ENCODE results near the gene CCDC169.
"Not testable (repeated sequence)": the region's sequence is repeated elsewhere in the genome, so short reads cannot be mapped to it uniquely, and the experiment has no call there.

The CCDC169 gene

GRCh38 chr13:36313047-36313969, 15.7 kb upstream of the CCDC169 start:
- no peak for DNase-seq

DNA sequence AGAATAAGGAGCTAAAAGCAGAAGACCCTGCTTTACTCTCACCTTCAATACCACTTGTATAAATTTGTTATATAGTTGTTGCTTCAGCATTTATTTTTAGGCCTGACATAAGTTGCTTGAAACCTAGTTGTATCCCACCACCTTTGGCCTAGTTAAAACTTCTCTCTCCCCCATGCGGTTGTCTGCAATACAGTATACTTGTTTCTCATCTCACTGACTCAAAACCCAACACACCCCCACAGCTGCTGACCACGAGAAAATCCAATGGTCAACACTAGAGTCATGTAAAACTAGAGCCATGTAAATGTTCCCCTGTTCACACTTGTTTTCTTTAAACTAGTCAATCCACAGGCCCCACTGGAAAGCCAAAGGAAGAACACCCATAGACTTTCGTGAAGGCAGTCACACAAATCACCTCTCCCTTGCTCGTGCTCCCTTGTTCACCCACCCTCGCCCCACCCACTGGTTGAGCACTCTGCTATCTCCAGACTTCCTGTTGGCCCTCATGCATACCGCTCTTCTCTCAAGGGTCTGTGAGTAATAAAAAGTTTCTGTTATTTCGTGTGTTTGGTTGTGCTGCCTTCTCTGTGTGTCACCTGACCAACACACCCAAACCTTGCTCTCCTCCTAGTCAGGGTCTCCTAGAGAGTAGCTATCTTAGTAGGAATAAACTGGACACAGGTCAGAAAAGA, 12.9 kb upstream of the CCDC169 start:
- DNase-seq = no peak

DNA sequence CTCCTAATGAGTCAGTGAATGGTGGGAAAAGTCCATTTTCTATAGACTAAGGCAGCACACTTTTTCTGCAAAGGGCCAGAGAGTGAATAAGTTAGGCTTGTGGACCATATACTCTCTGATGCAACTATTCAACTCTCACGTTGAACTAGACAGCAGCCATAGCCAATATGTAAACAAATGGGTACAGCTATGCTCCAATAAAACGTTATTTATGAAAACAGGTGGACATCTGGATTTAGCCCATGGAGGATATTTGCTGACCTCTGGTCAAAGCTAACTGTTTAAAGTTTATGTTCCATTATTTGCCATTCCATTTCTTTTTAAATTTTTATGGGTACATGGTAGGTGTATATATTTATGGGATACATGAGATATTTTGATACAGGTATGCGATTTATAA, 4.7 kb upstream of the CCDC169 start:
- DNase-seq = no peak

DNA sequence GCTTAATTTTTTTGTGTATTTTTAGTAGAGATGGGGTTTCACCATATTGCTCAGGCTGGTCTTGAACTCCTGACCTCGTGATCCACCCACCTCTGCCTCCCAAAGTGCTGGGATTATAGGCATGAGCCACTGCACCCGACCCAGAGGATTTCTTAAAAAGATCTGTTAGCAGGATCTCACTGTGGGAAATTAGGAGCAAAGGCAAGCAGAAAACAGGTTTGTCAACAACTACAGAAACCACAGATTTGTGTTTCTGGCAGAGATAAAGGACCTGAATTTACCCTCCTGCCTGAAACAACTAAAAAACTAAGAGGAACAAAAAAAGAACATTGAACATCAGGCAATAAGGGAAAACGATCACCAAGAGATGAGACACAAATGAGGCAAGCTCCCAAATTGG, 1.9 kb upstream of the CCDC169 start:
- DNase-seq = not testable (repeated sequence)

- no peak for DNase-seq
Observed at GRCh38 chr13:36298535-36299068, 988 bp upstream of the CCDC169 start.

- DNase-seq = no peak
Observed at GRCh38 chr13:36294096-36294495, 3.5 kb downstream of the CCDC169 start.

- DNase-seq = no peak
Observed at GRCh38 chr13:36293497-36293896, 4.1 kb downstream of the CCDC169 start.

- DNase-seq = no peak
Observed at GRCh38 chr13:36288794-36289391, 8.7 kb downstream of the CCDC169 start.

DNA sequence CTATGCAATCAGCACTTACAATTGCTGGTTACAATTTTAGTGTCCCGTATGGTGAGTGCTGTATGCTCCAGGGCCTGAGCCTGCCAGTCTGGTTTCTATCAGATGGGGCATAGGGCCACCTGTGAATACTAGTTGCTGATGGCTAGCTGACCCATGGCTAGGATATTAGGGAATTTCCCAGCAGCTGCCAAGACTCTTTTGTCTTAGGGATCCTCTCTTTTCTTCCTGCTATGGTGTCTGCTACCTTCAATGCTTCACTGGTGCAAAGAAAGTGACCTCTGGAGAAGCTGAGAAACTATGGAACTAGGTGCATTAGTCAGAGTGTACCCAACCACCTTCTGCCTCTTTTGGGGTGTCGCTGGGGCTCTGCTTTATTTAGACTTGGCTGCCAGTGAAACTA, 11.6 kb downstream of the CCDC169 start:
- DNase-seq = no peak

- no peak for DNase-seq
Observed at GRCh38 chr13:36282821-36283432, 14.7 kb downstream of the CCDC169 start.

- no peak for DNase-seq
Observed at GRCh38 chr13:36275190-36276002, 22.2 kb downstream of the CCDC169 start.

DNA sequence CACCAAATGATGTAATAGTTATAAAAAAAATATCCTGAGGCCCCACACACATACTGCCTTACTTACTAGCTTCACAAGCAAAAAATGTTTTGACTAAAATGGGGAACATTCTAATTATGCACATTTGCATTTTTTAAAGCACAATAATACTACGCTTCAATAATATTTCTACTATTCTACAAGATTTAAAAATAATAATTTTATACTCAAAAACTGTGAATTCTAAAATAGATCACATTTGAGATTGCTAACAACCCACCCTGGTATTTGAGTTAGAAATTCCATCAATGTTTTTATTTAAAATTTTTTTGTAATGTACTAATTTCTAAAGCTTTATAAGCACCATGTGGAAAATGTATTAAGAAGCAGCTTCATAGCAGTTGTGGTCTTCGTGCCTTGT, 24.2 kb downstream of the CCDC169 start:
- DNase-seq = no peak

DNA sequence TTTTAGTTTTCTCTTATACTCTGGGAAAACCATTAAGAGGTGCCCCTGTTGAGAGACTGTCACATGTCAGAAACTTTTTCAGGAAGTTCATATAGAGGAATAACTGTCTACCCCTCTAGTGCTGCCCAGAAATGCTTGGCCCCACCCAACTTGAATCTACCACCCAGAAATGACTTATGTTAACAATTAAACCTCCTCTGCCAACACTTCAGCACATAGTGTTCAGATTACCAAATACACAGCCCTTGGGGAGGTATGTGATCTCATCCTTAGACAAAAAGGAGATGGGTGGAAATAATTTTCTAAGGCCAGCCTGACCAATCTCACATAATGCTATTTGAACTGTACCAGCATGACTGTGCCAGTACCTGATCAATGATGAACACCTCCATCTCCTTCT, 35.6 kb downstream of the CCDC169 start:
- DNase-seq = no peak

DNA sequence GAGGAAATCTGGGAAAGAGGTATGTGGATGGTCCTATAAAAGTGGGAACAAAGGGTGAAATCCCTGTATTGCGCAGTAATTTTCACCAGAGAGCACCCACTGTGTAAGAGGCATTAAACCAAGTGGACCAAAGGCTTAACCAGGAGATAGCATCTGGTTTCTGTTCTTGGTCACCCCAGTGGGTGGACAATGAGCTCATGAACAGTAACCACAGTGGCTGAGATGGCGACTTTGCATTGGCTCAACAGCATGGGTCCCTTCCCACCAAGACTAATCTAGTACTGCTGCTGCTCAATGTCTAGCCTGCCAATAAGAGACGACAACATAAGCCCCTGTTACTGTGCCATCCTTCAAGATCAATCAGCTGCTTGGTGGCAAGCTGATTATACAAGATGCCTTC, 36.6 kb downstream of the CCDC169 start:
- no peak for DNase-seq

GRCh38 chr13:36259361-36260137, 38.1 kb downstream of the CCDC169 start:
- DNase-seq = no peak

GRCh38 chr13:36258831-36259230, 38.8 kb downstream of the CCDC169 start:
- DNase-seq = no peak

DNA sequence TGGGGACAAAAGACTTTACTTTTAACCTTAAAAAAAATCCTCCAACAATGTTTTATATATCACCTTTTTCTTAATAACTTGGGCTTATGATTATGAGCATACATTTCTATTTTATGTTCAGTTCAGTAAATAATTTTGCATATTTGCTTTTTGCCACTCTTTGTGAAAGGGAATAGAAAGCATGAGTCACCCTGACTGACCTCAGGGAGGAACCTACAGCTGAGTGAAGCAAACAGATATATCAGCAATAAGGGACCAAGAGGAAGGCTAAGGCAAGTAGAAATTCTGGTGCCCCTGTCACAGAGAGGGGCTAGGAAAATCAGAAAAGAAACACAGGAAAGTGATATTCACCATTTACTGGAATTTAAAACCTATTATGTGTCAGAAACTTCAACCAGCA, 46.1 kb downstream of the CCDC169 start:
- no peak for DNase-seq

- no peak for DNase-seq
Observed at GRCh38 chr13:36251017-36251416, 46.6 kb downstream of the CCDC169 start.

GRCh38 chr13:36248700-36249099, 48.9 kb downstream of the CCDC169 start:
- no peak for DNase-seq

DNA sequence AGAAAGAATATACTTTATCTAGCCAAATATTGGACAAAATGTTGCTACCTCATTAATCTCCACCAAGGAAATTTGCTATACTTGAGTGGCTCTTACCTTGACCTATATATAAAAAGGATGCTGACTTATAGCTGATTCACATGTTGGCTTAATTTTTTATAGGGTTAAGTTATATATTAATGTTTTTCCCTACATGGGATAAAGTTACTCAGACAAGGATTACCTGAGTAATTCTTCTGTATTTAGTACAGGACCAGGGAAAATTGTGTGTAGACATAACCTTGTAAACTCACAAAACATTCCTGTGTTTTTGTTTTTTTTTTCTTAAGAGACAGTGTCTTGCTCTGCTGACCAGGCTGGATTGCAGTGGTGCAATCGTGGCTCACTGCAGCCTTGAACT, 52.6 kb downstream of the CCDC169 start:
- no peak for DNase-seq

DNA sequence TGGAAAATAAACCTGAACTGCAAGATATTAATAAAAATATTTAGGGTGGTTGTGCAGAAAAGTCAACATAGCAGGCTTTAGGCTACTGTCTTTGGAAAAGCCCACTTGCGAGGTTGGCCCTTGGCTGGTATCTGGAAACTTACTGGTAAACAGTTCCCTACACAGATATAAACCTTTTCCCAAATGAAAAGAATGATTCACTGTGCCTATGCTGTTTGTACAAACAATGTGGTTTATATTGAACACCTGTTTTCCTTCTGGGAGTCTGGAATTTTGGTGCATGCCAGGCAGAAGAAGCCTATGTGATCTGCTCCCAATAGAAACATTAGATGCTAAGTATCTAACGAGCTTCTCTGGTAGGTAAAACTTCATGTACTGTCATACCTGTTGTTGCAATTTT, 53.5 kb downstream of the CCDC169 start:
- no peak for DNase-seq
